WTC11 (cell line): ENCODE measurements around the gene SLC19A1.

ENCODE experiments used
- AFF4 ChIP-seq: sonication (generic); formaldehyde crosslinking; IDR thresholded peaks from 2 replicates; pipeline ENCODE4 v1.8.1; 2023; ENCODE audit warnings: mild to moderate bottlenecking, missing genetic modification reagents, borderline replicate concordance
- CTCF ChIP-seq: fragments of 200-600 bp; IDR thresholded peaks from 2 replicates; pipeline ENCODE4 v1.8.0; 2022; ENCODE audit warnings: antibody characterized with exemption
- KAT7 ChIP-seq: sonication (generic); formaldehyde crosslinking; IDR thresholded peaks from 2 replicates; pipeline ENCODE4 v1.8.1; 2023; ENCODE audit warnings: missing genetic modification reagents, mild to moderate bottlenecking, borderline replicate concordance
- ZNF281 ChIP-seq: sonication (generic); formaldehyde crosslinking; IDR thresholded peaks from 2 replicates; pipeline ENCODE4 v1.8.0; 2023; ENCODE audit warnings: mild to moderate bottlenecking, missing genetic modification reagents

GRCh38 chr21:45562965-45563364 lies 20.7 kb upstream of the SLC19A1 start:
- no peak for TF ChIP-seq ZNF281
- TF ChIP-seq KAT7 (CRISPR knock-in tag) = no peak
- TF ChIP-seq AFF4 (CRISPR knock-in tag) = no peak
- no peak for TF ChIP-seq CTCF
